ENCODE data around the gene PCBD1. TPM values are rescaled to one million over a fixed set of nuclear protein-coding genes. Genes with fewer than 3 reads are reported as not detected.

PCBD1 gene
- total RNA-seq, 3 donors from 2014 or later: 52.4 to 93.9 (median 66.6) TPM

GRCh38 chr10:70889291-70889690 is 926 bp upstream of the PCBD1 start:
- TF ChIP-seq, protein P1, sequence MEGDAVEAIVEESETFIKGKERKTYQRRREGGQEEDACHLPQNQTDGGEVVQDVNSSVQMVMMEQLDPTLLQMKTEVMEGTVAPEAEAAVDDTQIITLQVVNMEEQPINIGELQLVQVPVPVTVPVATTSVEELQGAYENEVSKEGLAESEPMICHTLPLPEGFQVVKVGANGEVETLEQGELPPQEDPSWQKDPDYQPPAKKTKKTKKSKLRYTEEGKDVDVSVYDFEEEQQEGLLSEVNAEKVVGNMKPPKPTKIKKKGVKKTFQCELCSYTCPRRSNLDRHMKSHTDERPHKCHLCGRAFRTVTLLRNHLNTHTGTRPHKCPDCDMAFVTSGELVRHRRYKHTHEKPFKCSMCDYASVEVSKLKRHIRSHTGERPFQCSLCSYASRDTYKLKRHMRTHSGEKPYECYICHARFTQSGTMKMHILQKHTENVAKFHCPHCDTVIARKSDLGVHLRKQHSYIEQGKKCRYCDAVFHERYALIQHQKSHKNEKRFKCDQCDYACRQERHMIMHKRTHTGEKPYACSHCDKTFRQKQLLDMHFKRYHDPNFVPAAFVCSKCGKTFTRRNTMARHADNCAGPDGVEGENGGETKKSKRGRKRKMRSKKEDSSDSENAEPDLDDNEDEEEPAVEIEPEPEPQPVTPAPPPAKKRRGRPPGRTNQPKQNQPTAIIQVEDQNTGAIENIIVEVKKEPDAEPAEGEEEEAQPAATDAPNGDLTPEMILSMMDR (IDR thresholded peaks at IDR 0.05): no peak
- no peak for TF ChIP-seq POLR2A (IDR thresholded peaks at IDR 0.05)
- TF ChIP-seq POLR2AphosphoS5 (IDR thresholded peaks at IDR 0.05): no peak
- Histone ChIP-seq H3K4me1 (peaks cover 0 to 10% of the 10 kb centered on the region in 2 donors), H3K27ac (no peak overlapping the region), H3K9me3 (no peaks in the 10 kb centered on the region), H3K36me3 (no peaks in the 10 kb centered on the region), H3K4me3 (no peak overlapping the region), H3K27me3 (no peaks in the 10 kb centered on the region)
- DNase-seq (ENCODE audit: low spot score in 2 of 2): no peak
- intact Hi-C loops (cut with DNase I; ENCODE audit: low total_unique reads): loop anchor here (10.0 kb wide), 1 partner anchor 74 kb away; the partner anchor contains the start of gene SGPL1

- peak overlapping the region; percentile 90 to 97 for H3K27ac ChIP-seq
- no peaks in the 10 kb centered on the region for H3K36me3 ChIP-seq
- H3K4me1 ChIP-seq: peaks cover 0 to 10% of the 10 kb centered on the region in 2 donors
- TF ChIP-seq POLR2A (IDR thresholded peaks at IDR 0.05) (no peak), POLR2AphosphoS5 (IDR thresholded peaks at IDR 0.05) (no peak)
- TF ChIP-seq, protein P1 (IDR thresholded peaks at IDR 0.05): no peak
- H3K27me3 ChIP-seq: no peaks in the 10 kb centered on the region
- DNase-seq (ENCODE audit: low spot score in 2 of 2): no peak
- H3K9me3 ChIP-seq: no peaks in the 10 kb centered on the region
- H3K4me3 ChIP-seq: peak overlapping the region; percentile 66 to 92 (median 75)
- intact Hi-C loops (cut with DNase I; ENCODE audit: low total_unique reads): loop anchor here (10.0 kb wide), 1 partner anchor 72 kb away; the partner anchor contains the start of gene SGPL1
Observed at GRCh38 chr10:70886921-70887665, 1.3 kb downstream of the PCBD1 start.

DNA sequence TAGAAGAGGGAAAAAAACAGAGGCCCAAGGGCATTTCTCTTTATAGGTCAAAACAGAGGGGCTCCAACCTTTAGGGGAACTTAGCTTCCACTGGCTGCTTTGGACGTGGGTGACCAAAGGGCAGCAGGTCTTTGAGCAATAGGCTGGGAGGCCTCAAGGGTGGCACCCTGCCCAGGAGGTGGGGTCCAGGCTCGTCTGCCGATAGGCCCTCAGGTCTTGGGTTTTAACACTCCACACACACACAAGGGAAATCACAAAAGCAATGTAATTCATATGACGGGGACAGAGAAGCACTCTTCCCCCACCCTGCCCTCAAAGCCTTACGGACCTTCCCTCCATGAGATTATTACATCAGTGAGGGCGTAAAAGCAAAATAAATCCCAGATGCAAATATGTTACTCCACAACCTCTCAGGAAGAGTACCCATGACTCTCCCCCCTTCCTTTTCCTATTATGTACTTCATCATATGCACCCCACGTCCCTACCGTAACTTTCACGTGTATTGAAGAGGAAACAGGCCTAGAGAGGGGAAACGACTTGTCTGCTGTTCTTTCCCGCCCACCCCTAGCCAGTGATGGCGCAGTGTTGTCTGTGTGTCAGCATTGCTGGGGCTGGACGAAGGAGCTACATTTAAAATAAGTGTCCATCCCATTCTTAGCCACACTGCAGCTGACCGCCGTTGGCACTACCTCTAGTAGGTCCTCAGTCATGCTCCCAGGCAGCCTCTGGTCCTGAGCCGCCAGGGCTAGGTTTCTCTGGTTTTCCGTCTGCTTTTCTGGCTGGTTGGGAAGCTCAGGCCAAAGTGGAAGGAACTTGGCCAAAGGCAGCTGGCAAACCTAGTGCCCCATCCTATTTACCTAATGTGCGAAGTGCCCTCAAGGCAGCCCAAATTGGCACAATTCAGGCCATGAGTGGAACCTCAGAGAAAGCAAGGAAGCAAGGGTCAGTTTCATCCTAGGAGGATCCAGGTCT is 2.1 kb downstream of the PCBD1 start:
- no peaks in the 10 kb centered on the region for H3K27me3 ChIP-seq
- no peaks in the 10 kb centered on the region for H3K9me3 ChIP-seq
- DNase-seq (ENCODE audit: low spot score in 2 of 2): peak in 1 of 2 donors; percentile 29
- no peak overlapping the region for H3K4me3 ChIP-seq
- H3K36me3 ChIP-seq: no peaks in the 10 kb centered on the region
- intact Hi-C loops (cut with DNase I; ENCODE audit: low total_unique reads): loop anchor here (10.0 kb wide), 1 partner anchor 71 kb away; the partner anchor contains the start of gene SGPL1
- no peak for TF ChIP-seq POLR2A (IDR thresholded peaks at IDR 0.05)
- TF ChIP-seq, protein P1 (IDR thresholded peaks at IDR 0.05): no peak
- no peak for TF ChIP-seq POLR2AphosphoS5 (IDR thresholded peaks at IDR 0.05)
- H3K4me1 ChIP-seq: peaks cover 0 to 10% of the 10 kb centered on the region in 2 donors
- peak overlapping the region; percentile 90 to 97 for H3K27ac ChIP-seq

DNA sequence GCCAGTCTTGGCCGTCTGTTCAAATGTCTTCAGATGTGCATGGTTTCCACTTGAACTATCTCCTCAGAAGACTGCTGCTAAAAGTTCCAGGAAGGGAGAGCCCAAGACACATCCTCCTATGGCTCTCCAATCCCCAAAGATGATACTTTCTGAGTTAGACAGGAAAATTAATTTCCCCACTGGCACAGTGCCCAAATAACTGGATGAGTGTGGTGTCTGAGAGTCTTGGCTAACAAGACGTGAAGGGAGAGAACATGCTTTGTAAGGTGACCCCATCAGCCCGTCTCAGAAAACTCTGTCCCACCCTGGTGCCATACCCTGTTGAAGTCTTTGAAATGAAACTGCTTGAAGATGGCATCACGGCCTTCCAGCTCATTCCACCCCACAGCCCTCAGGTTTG is 2.9 kb downstream of the PCBD1 start:
- Histone ChIP-seq H3K4me1 (peaks cover 0 to 10% of the 10 kb centered on the region in 2 donors), H3K27me3 (no peaks in the 10 kb centered on the region), H3K36me3 (no peaks in the 10 kb centered on the region), H3K4me3 (no peak overlapping the region), H3K27ac (peak overlapping the region; percentile 90 to 97), H3K9me3 (no peaks in the 10 kb centered on the region)
- DNase-seq (ENCODE audit: low spot score in 2 of 2): no peak
- TF ChIP-seq, protein P1 (IDR thresholded peaks at IDR 0.05): no peak
- no peak for TF ChIP-seq POLR2AphosphoS5 (IDR thresholded peaks at IDR 0.05)
- no peak for TF ChIP-seq POLR2A (IDR thresholded peaks at IDR 0.05)
- intact Hi-C loops (cut with DNase I; ENCODE audit: low total_unique reads): loop anchor here (10.0 kb wide), 1 partner anchor 71 kb away; the partner anchor contains the start of gene SGPL1
